RWPE1 (cell line): ENCODE results near the gene HECTD4.
"Not testable (repeated sequence)": the region's sequence is repeated elsewhere in the genome, so short reads cannot be mapped to it uniquely, and the experiment has no call there.

Experiments
- CTCF ChIA-PET: fragments of 350-600 bp; sonication (Branson Sonifier 250); formaldehyde crosslinking; extraction: SDS; loops from one replicate; lab custom pipeline; 2021; lab: Yijun Ruan, JAX
- POLR2A ChIA-PET: fragments of 400-600 bp; formaldehyde crosslinking; extraction: SDS; loops from one replicate; lab custom pipeline; 2020; ENCODE audit warnings: antibody characterized with exemption; ENCODE audit not compliant: low non-redundant PET; lab: Yijun Ruan, JAX
- DNase-seq: peaks from one replicate; pipeline ENCODE4 v3.0.0; 2012; ENCODE audit warnings: low spot score
- H3K27ac ChIP-seq: fragments of 450-650 bp; 2 replicates; pipeline ENCODE4 v1.5.1; 2017
- CTCF ChIP-seq: fragments of 450-650 bp; conservative IDR thresholded peaks from 2 replicates; pipeline ENCODE4 v1.5.1; 2017; ENCODE audit warnings: low read depth, mild to moderate bottlenecking

HECTD4 gene

GRCh38 chr12:112354399-112354798 lies 27.8 kb downstream of the HECTD4 start:
- H3K27ac ChIP-seq: no peak overlapping the region
- DNase-seq: no peak
- ChIA-PET POLR2A (no interaction called here), CTCF (interaction anchor here (0.7 to 0.9 kb wide), 3 partner anchors 8 to 467 kb away, joined by 3 to 4 read pairs (median 3); no protein-coding TSS in a partner anchor)
- TF ChIP-seq CTCF: no peak

- no peak for TF ChIP-seq CTCF
- no peak overlapping the region for H3K27ac ChIP-seq
- peak; percentile 21 for DNase-seq
- ChIA-PET POLR2A (no interaction called here), CTCF (interaction anchor here (0.9 kb wide), 1 partner anchor 466 kb away, joined by 3 read pairs; no protein-coding TSS in a partner anchor)
These were observed 28.8 kb downstream of the HECTD4 start for GRCh38 chr12:112353393-112353792.

- H3K27ac ChIP-seq: no peak overlapping the region
- peak; percentile 7 for DNase-seq
- CTCF ChIA-PET: no interaction called here
- POLR2A ChIA-PET: no interaction called here
- no peak for TF ChIP-seq CTCF
These were observed 29.3 kb downstream of the HECTD4 start for GRCh38 chr12:112352921-112353320.

GRCh38 chr12:112350593-112351592 lies 31.3 kb downstream of the HECTD4 start:
- H3K27ac ChIP-seq: no peak overlapping the region
- no peak for DNase-seq
- ChIA-PET CTCF (no interaction called here), POLR2A (no interaction called here)
- TF ChIP-seq CTCF: no peak

- ChIA-PET CTCF (no interaction called here), POLR2A (no interaction called here)
- no peak for TF ChIP-seq CTCF
- DNase-seq: no peak
- no peak overlapping the region for H3K27ac ChIP-seq
These were observed 32.8 kb downstream of the HECTD4 start for GRCh38 chr12:112349431-112349830.

- POLR2A ChIA-PET, H3K27ac ChIP-seq, CTCF ChIA-PET, DNase-seq: not testable (repeated sequence)
These were observed 33.3 kb downstream of the HECTD4 start for GRCh38 chr12:112348926-112349325.

- ChIA-PET POLR2A (no interaction called here), CTCF (interaction anchor here (0.6 to 1.4 kb wide), 3 partner anchors 9 to 23 kb away, joined by 3 read pairs; no protein-coding TSS in a partner anchor)
- H3K27ac ChIP-seq: no peak overlapping the region
- DNase-seq: no peak
- TF ChIP-seq CTCF: no peak
These were observed 34.6 kb downstream of the HECTD4 start for GRCh38 chr12:112347581-112347982.
